CD4-positive, alpha-beta T cell (primary cell): Measurements from ENCODE around the gene RSPO3. TPM values are rescaled to one million over a fixed set of nuclear protein-coding genes. Genes with fewer than 3 reads are reported as not detected.

Source experiments
- ATAC-seq: fragments of 200-7000 bp; cut with Tn5 transposase; one replicate; pipeline ENCODE4 v1.10.0; 2022; ENCODE audit warnings: mild to moderate bottlenecking; ENCODE audit not compliant: poor library complexity
- CTCF ChIA-PET: fragments of 350-600 bp; sonication (Branson Sonifier 250); formaldehyde crosslinking; loops from one replicate; lab custom pipeline; 2021; ENCODE audit warnings: antibody characterized with exemption, inconsistent platforms; lab: Charles Lee
- POLR2A ChIA-PET: fragments of 350-600 bp; sonication (Branson Sonifier 250); formaldehyde crosslinking; loops from one replicate; lab custom pipeline; 2021; ENCODE audit warnings: antibody characterized with exemption, inconsistent platforms; lab: Charles Lee
- DNase-seq, 14 experiments: peaks; one replicate each; pipeline ENCODE4 v3.0.0-alpha.2; 2013 to 2020; ENCODE audit warnings: mixed read lengths in 2 of 14
- H3K27ac ChIP-seq, 2 donors: one replicate each; pipeline versions ENCODE4 v1.5.1 to v1.7.0; 2013; ENCODE audit warnings: low read length in 2 of 2, low read depth in 1 of 2, mild to moderate bottlenecking in 1 of 2
- H3K27me3 ChIP-seq, 2 experiments: 1 replicate in 1 of 2; 2 replicates in 1 of 2; pipeline versions ENCODE4 v1.6.1 to v1.7.0; 2013; ENCODE audit warnings: low read length in 2 of 2, control low read depth in 1 of 2, mild to moderate bottlenecking in 1 of 2, moderate library complexity in 1 of 2; ENCODE audit not compliant: insufficient read depth in 2 of 2, control insufficient read depth in 1 of 2
- H3K36me3 ChIP-seq: one replicate; pipeline ENCODE4 v1.6.1; 2013; ENCODE audit warnings: low read length, control low read depth; ENCODE audit not compliant: insufficient read depth
- H3K4me1 ChIP-seq: one replicate; pipeline ENCODE4 v1.6.1; 2013; ENCODE audit warnings: low read length, control low read depth; ENCODE audit not compliant: insufficient read depth
- H3K4me3 ChIP-seq: one replicate; pipeline ENCODE4 v1.5.1; 2013; ENCODE audit warnings: mild to moderate bottlenecking, low read length, moderate library complexity
- H3K9me3 ChIP-seq, 2 experiments: 1 replicate in 1 of 2; 2 replicates in 1 of 2; pipeline versions ENCODE4 v1.6.1 to v1.7.0; 2013; ENCODE audit warnings: low read length in 2 of 2, mild to moderate bottlenecking in 2 of 2, control low read depth in 1 of 2, moderate library complexity in 1 of 2; ENCODE audit not compliant: control insufficient read depth in 1 of 2, insufficient read depth in 1 of 2
- H3K27ac Mint-ChIP-seq: one replicate; pipeline ENCODE4 v1.8.0; 2020; ENCODE audit warnings: mixed read lengths
- H3K27me3 Mint-ChIP-seq: one replicate; pipeline ENCODE4 v1.8.0; 2021; ENCODE audit warnings: mixed read lengths
- H3K36me3 Mint-ChIP-seq: one replicate; pipeline ENCODE4 v1.8.0; 2021; ENCODE audit warnings: low read depth, mixed read lengths
- H3K4me1 Mint-ChIP-seq: one replicate; pipeline ENCODE4 v1.8.0; 2021; ENCODE audit warnings: low read depth, mixed read lengths
- H3K4me3 Mint-ChIP-seq: one replicate; pipeline ENCODE4 v1.8.0; 2020; ENCODE audit warnings: mild to moderate bottlenecking, mixed read lengths
- H3K9me3 Mint-ChIP-seq: one replicate; pipeline ENCODE4 v1.8.0; 2020; ENCODE audit warnings: mixed read lengths
- intact Hi-C, 2 experiments: fragments of 100-400 bp; cut with DNase I in 1 of 2; cut with micrococcal nuclease in 1 of 2; formaldehyde crosslinking; loops; one replicate each; pipeline versions ENCODE4 v1.15.1 to v1.9.0; 2023 to 2025; cut with DNase I, micrococcal nuclease
- total RNA-seq, 174 experiments: library from RNA in 2 of 174; stranded (reverse) in 2 of 174; gene quantifications; one replicate each; pipeline ENCODE4 v1.2.3 and lab custom pipeline; 2021 to 2026
- TF ChIP-seq, protein P1 (sequence below): fragments of 200-600 bp; IDR thresholded peaks from one replicate; pipeline ENCODE4 v1.8.0; 2022; ENCODE audit warnings: antibody characterized with exemption, mild to moderate bottlenecking

The RSPO3 gene
- total RNA-seq, 2 experiments from 2014 or later = not detected

DNA sequence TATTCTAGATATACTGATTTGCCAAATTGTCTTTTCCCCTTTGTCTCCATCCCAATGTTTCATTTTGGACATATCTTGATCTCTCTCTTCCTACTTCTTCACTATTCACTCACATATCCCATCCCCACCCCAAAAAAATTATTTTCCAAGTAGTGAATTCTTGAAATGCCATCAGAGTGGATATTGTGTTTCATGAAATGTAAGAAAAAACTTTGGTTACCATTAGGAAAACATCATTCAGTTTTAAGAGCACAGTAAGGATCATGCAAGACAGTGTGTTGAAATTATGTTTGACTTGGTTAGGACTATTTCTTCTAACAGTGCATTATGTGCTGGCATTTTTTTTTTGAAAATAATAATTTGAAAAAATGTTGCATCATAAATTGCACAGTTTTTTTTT is 5.7 kb downstream of the RSPO3 start:
- ChIA-PET CTCF (no interaction called here), POLR2A (no interaction called here)
- peaks cover 22% of the 10 kb centered on the region for H3K4me1 ChIP-seq
- no peak for DNase-seq
- Mint-ChIP-seq H3K4me3 (no peak overlapping the region), H3K36me3 (no peaks in the 10 kb centered on the region), H3K27me3 (peaks cover 50% of the 10 kb centered on the region), H3K27ac (no peak overlapping the region), H3K4me1 (peaks cover 14% of the 10 kb centered on the region), H3K9me3 (no peaks in the 10 kb centered on the region)
- peaks cover 23 to 48% of the 10 kb centered on the region in 2 experiments for H3K27me3 ChIP-seq
- peaks cover 0 to 12% of the 10 kb centered on the region in 2 experiments for H3K9me3 ChIP-seq
- intact Hi-C loops = loop anchor here in 1 of 2 experiments (5.0 kb wide), 2 partner anchors 1127 to 1812 kb away; no protein-coding TSS in a partner anchor
- H3K36me3 ChIP-seq = no peaks in the 10 kb centered on the region
- no peak overlapping the region for H3K4me3 ChIP-seq
- TF ChIP-seq, protein P1, sequence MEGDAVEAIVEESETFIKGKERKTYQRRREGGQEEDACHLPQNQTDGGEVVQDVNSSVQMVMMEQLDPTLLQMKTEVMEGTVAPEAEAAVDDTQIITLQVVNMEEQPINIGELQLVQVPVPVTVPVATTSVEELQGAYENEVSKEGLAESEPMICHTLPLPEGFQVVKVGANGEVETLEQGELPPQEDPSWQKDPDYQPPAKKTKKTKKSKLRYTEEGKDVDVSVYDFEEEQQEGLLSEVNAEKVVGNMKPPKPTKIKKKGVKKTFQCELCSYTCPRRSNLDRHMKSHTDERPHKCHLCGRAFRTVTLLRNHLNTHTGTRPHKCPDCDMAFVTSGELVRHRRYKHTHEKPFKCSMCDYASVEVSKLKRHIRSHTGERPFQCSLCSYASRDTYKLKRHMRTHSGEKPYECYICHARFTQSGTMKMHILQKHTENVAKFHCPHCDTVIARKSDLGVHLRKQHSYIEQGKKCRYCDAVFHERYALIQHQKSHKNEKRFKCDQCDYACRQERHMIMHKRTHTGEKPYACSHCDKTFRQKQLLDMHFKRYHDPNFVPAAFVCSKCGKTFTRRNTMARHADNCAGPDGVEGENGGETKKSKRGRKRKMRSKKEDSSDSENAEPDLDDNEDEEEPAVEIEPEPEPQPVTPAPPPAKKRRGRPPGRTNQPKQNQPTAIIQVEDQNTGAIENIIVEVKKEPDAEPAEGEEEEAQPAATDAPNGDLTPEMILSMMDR = no peak
- ATAC-seq = no peak
- no peak overlapping the region for H3K27ac ChIP-seq

DNA sequence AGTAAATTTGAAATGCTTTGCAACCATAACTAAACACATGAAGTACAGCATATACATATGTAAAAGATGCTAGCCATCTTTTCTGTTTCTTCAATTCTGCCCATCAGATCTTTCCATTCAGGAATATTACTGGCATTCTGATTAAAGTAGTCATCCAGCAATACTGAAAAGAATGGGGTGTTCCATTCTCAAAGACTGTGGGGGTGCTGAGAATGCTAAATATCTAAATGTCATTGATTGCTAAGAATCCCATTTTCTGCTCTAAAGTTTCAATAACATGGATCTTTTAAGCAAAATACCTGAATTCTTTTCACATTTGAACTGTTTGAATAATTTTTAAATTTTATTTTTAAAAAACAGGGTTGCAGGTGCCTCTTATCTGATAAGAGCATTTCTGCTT is 6.2 kb downstream of the RSPO3 start:
- DNase-seq (no peak), ATAC-seq (no peak)
- intact Hi-C loops = loop anchor here in 1 of 2 experiments (5.0 kb wide), 2 partner anchors 1127 to 1812 kb away; no protein-coding TSS in a partner anchor
- ChIA-PET POLR2A (no interaction called here), CTCF (no interaction called here)
- H3K4me1 ChIP-seq = peaks cover 17% of the 10 kb centered on the region
- H3K4me1 Mint-ChIP-seq = peaks cover 14% of the 10 kb centered on the region
- H3K27ac Mint-ChIP-seq = no peak overlapping the region
- no peak overlapping the region for H3K4me3 Mint-ChIP-seq
- TF ChIP-seq, protein P1 = no peak
- H3K9me3 Mint-ChIP-seq = no peaks in the 10 kb centered on the region
- H3K4me3 ChIP-seq = no peak overlapping the region
- peaks cover 0 to 12% of the 10 kb centered on the region in 2 experiments for H3K9me3 ChIP-seq
- peaks cover 18 to 43% of the 10 kb centered on the region in 2 experiments for H3K27me3 ChIP-seq
- no peaks in the 10 kb centered on the region for H3K36me3 Mint-ChIP-seq
- H3K27ac ChIP-seq = no peak overlapping the region
- peaks cover 54% of the 10 kb centered on the region for H3K27me3 Mint-ChIP-seq
- H3K36me3 ChIP-seq = no peaks in the 10 kb centered on the region

DNA sequence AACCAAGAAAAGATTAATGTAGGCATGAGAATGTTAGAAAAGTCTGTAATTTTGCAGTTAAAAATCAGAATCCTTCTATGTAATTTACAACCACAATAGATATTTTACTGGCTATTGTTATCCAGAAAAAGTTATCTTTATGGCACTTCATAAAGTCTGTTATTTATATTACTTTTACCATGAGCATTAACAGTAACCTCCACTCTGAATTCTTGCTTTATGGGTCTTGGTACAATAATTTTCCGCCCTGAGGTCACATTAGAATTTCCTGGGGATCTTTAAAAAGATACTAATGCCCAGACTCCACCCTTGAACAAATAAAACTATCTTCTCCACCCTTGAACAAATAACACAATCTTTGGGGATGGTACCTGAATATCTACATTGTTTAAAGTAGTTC is 9.6 kb downstream of the RSPO3 start:
- no peak overlapping the region for H3K4me3 Mint-ChIP-seq
- peaks cover 0 to 13% of the 10 kb centered on the region in 2 experiments for H3K27me3 ChIP-seq
- H3K36me3 Mint-ChIP-seq = no peaks in the 10 kb centered on the region
- H3K4me1 Mint-ChIP-seq = no peaks in the 10 kb centered on the region
- DNase-seq (no peak), ATAC-seq (no peak)
- peaks cover 25% of the 10 kb centered on the region for H3K27me3 Mint-ChIP-seq
- intact Hi-C loops = no loop called here
- H3K9me3 ChIP-seq = no peaks in the 10 kb centered on the region
- no peaks in the 10 kb centered on the region for H3K4me1 ChIP-seq
- TF ChIP-seq, protein P1 = no peak
- CTCF ChIA-PET = no interaction called here
- no peaks in the 10 kb centered on the region for H3K9me3 Mint-ChIP-seq
- no peak overlapping the region for H3K27ac Mint-ChIP-seq
- H3K27ac ChIP-seq = no peak overlapping the region
- H3K36me3 ChIP-seq = no peaks in the 10 kb centered on the region
- POLR2A ChIA-PET = no interaction called here
- no peak overlapping the region for H3K4me3 ChIP-seq
